Endothelial cell of umbilical vein (primary cell): ENCODE results near the gene SH3D19.

Experiments used
- EZH2 ChIP-seq: IDR thresholded peaks from 2 replicates; pipeline ENCODE4 v1.6.1; 2012; ENCODE audit warnings: borderline replicate concordance, low read depth, mild to moderate bottlenecking, moderate library complexity, low read length, inconsistent platforms; ENCODE audit not compliant: severe bottlenecking
- JUN ChIP-seq: IDR thresholded peaks from 2 replicates; pipeline ENCODE4 v1.6.1; 2011; ENCODE audit warnings: borderline replicate concordance, low read depth; ENCODE audit not compliant: insufficient read length, insufficient read depth
- POLR2A ChIP-seq: IDR thresholded peaks from 2 replicates; pipeline ENCODE4 v1.6.1; 2012; ENCODE audit warnings: low read depth, mild to moderate bottlenecking, control low read depth, low read length
- TF ChIP-seq, protein P1 (sequence below), 2 donors: IDR thresholded peaks; 1 replicate in 1 of 2; 2 replicates in 1 of 2; pipeline ENCODE4 v1.5.1; 2011; ENCODE audit warnings: low read length in 2 of 2, mild to moderate bottlenecking in 2 of 2, moderate library complexity in 2 of 2, control low read depth in 1 of 2, inconsistent platforms in 1 of 2, low read depth in 1 of 2; ENCODE audit not compliant: insufficient read depth in 1 of 2; ENCODE audit errors: extremely low read depth in 1 of 2
- TF ChIP-seq, protein P2 (sequence below): IDR thresholded peaks from 2 replicates; pipeline ENCODE4 v1.6.1; 2011; ENCODE audit not compliant: insufficient read depth, insufficient read length

GRCh38 chr4:151239608-151240007 is 85.8 kb downstream of the SH3D19 start:
- TF ChIP-seq, protein P1, sequence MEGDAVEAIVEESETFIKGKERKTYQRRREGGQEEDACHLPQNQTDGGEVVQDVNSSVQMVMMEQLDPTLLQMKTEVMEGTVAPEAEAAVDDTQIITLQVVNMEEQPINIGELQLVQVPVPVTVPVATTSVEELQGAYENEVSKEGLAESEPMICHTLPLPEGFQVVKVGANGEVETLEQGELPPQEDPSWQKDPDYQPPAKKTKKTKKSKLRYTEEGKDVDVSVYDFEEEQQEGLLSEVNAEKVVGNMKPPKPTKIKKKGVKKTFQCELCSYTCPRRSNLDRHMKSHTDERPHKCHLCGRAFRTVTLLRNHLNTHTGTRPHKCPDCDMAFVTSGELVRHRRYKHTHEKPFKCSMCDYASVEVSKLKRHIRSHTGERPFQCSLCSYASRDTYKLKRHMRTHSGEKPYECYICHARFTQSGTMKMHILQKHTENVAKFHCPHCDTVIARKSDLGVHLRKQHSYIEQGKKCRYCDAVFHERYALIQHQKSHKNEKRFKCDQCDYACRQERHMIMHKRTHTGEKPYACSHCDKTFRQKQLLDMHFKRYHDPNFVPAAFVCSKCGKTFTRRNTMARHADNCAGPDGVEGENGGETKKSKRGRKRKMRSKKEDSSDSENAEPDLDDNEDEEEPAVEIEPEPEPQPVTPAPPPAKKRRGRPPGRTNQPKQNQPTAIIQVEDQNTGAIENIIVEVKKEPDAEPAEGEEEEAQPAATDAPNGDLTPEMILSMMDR (IDR thresholded peaks at IDR 0.05; ENCODE audit: extremely low read depth in 1 of 2, insufficient read depth in 1 of 2, low read depth in 1 of 2, low read length in 2 of 2): no peak
- TF ChIP-seq JUN: no peak
- no peak for TF ChIP-seq EZH2
- TF ChIP-seq, protein P2, sequence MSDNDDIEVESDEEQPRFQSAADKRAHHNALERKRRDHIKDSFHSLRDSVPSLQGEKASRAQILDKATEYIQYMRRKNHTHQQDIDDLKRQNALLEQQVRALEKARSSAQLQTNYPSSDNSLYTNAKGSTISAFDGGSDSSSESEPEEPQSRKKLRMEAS: no peak
- no peak for TF ChIP-seq POLR2A
